A549 (cell line): Measurements from ENCODE around the gene MOV10L1.

Experiments
- CTCF ChIP-seq: fragments of >200 bp; sonication (Bioruptor Twin); formaldehyde crosslinking; IDR thresholded peaks from 3 replicates; pipeline ENCODE4 v1.5.1; 2016
- HDAC2 ChIP-seq: fragments of 200-600 bp; sonication (generic); IDR thresholded peaks from 2 replicates; pipeline ENCODE4 v1.6.1; 2016
- POLR2A ChIP-seq: IDR thresholded peaks from 2 replicates; pipeline ENCODE4 v1.6.1; 2012; ENCODE audit warnings: mild to moderate bottlenecking, low read length
- RAD21 ChIP-seq, 2 experiments: fragments of >200 bp in 1 of 2; sonication (Bioruptor Twin) in 1 of 2; formaldehyde crosslinking in 1 of 2; IDR thresholded peaks in 1 of 2; conservative IDR thresholded peaks in 1 of 2; 2 replicates in 1 of 2; 3 replicates in 1 of 2; pipeline ENCODE4 v1.6.1; 2012 to 2018; ENCODE audit warnings: inconsistent platforms in 1 of 2
- RNF2 ChIP-seq: fragments of 200-600 bp; sonication (generic); IDR thresholded peaks from 2 replicates; pipeline ENCODE4 v1.6.1; 2016; ENCODE audit warnings: low read depth, mild to moderate bottlenecking, antibody characterized with exemption, moderate library complexity, borderline replicate concordance

- TF ChIP-seq CTCF (no peak), RAD21 (conservative IDR thresholded peaks at IDR 0.05 in 1 of 2, IDR thresholded peaks at IDR 0.05 in 1 of 2) (no peak), HDAC2 (no peak), POLR2A (no peak), RNF2 (no peak)
Measured at GRCh38 chr22:50078246-50078645, 11.6 kb upstream of the MOV10L1 start.
